Muscle of back (tissue), 11 donors: ENCODE data around the gene COL4A5. TPM values are rescaled to one million over a fixed set of nuclear protein-coding genes. Genes with fewer than 3 reads are reported as not detected.
A peak's percentile ranks its signal among the peaks of the same experiment; 100 is the strongest.

ENCODE experiments used
- DNase-seq, 3 donors: peaks; one replicate each; pipeline versions ENCODE4 v3.0.0 to v3.0.0-alpha.2; 2013
- polyA plus RNA-seq, 10 donors: library from polyadenylated mRNA; unstranded; fragments of 120-200 nt; gene quantifications; one replicate each; pipeline ENCODE4 v1.2.1, GENCODE V29; 2013; ENCODE audit not compliant: insufficient read length in 10 of 10

The COL4A5 gene
- polyA plus RNA-seq, 10 donors: 15.2 to 39.7 (median 21.1) TPM

DNA sequence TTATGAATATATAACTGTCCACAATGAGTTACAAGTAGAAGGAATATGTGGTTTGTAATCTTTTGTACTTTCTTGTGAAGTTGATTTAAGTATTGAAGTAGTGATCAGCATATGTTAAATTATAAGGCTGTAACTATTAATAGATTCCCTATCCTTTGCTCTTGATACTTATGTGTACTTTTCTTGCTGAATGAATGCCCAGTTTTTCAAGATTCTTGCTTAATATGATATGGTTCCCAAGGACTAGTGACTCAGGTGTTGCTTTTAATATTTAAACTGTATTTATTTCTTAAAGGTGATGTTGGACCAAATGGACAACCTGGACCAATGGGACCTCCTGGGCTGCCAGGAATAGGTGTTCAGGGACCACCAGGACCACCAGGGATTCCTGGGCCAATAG is 175.0 kb downstream of the COL4A5 start:
- DNase-seq: no peak

DNA sequence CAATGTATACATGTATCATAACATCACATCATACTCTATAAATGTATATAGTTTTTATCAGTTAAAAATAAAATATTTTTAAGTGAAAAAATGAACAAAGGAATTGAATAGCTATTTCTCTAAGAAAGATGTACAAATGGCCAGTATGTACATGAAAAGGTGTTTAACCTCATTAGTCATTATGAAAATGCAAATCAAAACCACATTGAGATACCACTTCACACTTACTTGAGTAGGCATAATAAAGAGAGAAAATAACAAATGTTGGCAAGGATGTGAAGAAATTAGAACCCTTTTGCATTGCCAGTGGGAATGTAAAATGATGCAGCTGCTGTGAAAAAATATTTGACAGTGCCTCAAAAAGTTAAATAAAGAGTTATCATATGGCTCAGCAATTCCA is 201.2 kb downstream of the COL4A5 start:
- DNase-seq: no peak

DNA sequence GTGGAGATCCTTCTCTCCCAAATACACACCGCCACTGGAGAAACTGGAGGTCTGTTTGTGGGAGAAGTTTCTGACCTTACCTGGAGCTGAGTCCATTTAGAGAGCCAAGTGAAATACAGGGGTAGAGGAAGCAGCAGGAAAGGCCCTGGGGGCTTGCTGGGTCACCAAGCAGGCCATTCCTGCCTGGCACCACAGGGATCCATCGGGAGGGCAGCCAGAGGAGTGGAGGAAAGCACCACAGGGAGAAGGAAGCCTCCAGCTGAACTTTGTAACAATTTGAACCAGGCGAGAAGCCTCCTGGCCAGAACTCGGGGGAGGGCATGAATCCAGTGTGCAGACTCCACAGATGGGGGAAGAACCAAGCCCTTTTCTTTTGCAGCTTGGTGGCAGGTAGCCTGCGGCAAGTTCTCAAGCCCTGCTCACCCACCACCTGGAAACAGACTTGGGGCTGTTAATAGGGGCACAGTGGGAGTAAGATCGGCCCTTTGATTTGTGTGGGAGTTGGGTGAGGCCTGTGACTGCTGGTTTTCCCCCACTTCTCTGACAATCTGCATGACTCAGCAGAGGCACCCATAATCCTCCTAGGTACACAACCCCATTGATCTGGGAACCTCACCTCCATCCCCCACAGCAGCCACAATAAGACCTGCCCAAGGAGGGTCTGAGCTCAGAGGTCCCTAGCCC is 202.1 kb downstream of the COL4A5 start:
- no peak for DNase-seq

DNA sequence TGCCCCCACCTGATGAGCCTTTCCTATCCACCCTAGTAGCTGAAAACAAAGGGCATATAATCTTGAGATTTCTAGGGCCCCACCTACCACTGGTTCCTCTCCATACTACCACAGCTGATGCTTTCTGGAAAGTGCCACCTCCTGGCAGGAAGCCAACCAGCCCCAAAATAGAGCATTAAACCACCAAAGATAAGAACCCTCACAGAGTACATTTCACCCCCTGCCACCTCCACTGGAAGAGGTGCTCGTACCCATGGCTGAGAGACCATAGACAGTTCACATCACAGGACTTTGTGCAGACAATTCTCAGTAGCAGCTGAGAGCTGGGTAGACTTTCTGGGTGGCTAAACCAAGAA is 202.6 kb downstream of the COL4A5 start:
- no peak for DNase-seq

DNA sequence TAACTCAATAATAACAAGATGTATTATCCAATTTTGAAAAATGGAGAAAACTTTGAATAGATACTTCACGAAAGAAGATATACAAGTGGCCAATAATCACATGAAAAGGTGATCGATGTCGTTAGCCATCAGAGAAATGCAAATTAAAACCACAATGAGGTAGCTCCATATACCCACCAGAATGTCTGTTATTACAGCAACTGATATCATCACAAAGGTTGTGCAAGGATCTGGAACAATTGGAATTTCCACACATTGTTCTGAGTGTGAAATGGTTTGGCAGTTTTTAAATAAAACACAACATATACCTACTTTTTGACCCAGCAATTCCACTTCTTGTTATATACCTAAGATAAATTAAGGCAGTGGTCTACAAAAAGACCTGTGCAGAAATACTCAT is 225.1 kb downstream of the COL4A5 start:
- DNase-seq: no peak

DNA sequence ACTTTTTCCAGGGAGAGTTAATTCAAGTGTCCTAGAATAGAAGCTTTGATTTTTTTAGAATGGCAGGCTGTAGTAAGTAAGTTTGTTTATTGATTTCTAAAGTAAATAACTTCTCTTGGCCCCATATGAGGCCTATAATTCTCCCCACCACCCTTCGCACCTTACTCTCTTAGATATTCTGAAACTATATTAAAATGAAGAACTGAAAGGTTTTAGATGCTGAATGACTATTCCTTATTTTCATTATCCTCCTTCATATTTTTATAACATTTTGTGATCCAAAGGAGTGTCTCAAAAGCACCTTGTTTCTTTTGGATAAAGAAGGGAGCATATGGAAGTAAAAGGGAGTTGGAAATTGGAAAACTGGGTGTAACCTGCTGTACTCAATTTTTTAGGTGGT is 226.5 kb downstream of the COL4A5 start:
- DNase-seq: no peak

DNA sequence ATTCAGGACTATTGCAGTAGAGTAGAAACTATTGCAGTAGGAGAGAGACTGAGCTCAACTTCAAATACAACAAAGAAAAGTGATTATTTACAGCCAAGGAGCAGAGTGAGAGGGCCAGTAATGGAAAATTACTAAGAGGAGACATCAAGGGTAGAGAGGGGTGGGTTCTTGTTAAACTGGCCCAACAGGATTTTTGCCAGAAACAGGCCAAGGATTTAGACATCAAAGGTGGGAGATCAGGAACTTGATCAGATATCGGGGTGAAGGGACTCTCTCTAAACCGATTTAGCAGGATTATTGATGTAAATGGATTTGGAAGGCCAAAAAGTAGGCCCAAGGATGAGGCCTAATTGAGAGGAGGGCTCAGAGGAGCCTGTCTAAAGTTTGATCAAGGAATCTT is 231.9 kb downstream of the COL4A5 start:
- no peak for DNase-seq

DNA sequence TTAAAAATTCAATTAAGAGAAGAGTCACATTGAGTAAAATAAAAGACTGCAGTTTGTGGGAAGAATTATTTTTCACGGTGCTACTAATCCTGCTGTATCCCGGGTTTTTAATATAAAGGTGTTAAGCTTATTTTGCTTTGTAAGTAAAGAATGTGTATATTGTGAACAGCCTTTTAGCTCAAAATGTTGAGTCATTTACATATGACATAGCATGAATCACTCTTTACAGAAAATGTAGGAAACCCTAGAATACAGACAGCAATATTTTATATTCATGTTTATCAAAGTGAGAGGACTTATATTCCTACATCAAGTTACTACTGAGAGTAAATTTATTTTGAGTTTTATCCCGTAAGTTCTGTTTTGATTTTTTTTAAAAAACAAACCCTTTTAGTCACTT is 257.1 kb downstream of the COL4A5 start:
- DNase-seq: no peak

DNA sequence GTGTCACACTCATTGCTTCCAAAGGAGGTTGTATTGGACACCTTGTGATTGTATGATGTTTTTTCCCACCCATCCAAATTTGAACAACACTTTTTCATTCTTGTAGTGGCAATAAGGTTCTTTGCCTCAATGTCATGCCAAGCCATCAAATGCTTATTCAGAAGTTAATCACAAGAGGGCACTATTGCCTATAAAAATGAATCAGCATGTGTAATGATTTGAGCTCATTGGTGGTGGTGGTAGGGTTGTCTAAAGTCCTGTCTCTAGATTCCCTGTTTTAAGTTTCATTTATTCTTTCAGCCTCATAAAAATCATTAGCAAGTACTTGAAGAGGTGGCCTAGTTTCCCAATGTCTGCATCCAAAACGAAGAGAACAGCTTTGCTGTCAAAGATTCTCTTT is 259.7 kb downstream of the COL4A5 start:
- DNase-seq: peak; percentile 2 to 20 (median 6)

DNA sequence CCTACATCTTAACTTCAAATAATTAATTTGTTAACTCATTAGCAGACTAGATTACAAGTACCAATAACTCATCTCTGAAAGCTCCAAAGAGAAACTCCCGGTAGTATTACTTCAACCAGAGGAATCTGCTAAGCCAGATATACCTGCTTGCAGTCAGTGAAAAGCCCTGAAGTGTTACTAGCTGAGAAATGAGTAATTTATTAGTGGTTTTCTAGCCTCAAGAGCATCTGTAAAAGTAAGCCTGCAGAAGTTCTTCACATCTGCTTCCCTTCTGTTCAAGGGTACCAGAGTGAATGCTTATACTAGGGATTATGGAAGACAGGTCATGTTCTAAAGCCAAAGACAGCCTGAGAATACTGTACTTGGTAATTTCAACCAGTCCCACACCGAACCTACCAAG is 262.0 kb downstream of the COL4A5 start:
- DNase-seq: no peak

DNA sequence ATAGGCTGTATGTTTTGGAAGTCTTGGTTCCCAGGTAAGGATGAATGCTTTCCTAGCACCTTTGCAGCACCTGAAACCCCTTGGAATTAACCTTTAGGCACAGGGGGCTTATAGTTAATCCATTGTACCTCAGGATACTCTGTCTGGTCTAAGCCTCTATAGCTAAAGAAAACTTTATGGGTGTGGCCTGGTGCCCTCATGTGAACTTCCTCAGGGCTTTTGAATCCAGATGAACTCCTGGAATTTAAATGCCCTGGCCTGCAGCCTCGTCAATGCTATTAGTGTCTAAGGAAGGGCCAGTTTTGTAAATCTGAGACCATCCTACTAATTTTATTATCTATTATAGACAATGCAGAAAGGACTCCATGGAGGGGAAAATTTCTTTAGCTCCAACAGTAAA is 262.9 kb downstream of the COL4A5 start:
- no peak for DNase-seq

DNA sequence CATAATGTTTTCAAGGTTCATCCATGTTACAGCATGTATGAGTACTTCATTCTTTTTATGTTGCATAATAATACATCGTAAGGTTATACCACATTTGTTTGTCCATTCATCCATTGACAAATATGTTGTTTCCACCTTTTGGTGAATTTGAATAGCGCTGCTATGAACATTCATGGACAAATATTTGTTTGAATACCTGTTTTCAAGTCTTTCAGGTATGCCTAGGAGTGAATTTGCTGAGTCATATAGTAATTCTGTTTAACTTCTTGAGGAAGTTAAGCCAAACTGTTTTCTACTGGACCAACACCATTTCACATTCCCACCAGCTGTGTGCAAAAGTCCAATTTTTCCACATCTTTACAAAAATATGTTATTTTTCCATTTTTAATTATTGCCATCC is 265.2 kb downstream of the COL4A5 start:
- no peak for DNase-seq

DNA sequence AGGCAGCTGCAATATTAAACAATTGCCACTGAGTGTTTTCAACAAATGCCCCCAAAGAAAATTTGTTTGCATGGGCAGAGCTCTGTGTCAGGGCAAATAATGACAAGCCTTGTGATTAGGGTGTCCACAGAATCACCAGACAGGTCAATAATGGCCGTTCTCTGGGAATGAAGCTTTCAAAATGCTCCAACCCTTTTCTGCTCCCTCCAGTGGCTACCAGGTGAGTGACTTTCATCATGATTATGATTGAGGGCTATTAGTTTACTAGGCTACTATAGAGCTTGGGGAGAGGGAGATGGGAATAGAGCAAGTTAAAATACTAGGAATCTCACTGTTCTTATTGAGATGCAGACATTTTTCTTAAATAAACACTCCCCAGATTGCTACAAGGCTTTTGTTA is 273.2 kb downstream of the COL4A5 start:
- no peak for DNase-seq

DNA sequence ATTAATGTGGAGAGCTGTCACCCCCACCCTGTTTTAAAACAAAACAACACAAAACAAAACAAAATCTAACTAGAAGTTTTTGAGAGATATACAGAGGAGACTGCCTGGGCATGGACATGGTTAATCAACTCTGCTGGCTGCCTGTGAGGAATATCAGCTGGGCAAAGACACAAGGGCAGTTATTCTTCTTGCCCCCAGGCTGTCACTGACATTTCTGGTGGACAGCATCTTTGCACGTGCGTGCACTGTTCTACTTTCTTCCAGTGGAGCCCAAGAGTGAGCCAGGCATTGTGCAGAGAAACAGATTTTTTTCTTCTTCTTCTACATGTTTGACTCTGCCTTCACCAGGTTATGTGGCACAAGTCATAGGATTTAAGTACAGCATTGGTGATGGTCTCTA is 282.9 kb downstream of the COL4A5 start:
- no peak for DNase-seq

DNA sequence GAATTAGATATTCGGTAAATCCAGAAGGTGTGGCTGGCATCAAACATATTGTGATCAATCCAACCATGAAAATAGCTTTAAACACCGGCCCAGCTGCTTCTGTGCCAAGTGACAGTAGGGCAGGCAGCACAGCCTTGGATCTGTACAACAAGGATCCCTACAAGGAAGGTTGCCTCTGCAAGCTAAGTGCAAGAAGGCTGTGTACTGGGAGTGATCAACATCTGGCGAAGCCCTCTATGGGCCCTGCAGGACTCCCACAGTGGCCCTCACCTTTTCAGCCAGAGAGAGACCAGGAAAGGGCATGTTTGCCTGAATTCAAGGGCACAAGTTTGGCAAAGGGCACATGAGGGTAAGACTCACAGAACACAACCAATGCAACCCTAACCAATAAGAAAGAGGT is 287.1 kb downstream of the COL4A5 start:
- no peak for DNase-seq

DNA sequence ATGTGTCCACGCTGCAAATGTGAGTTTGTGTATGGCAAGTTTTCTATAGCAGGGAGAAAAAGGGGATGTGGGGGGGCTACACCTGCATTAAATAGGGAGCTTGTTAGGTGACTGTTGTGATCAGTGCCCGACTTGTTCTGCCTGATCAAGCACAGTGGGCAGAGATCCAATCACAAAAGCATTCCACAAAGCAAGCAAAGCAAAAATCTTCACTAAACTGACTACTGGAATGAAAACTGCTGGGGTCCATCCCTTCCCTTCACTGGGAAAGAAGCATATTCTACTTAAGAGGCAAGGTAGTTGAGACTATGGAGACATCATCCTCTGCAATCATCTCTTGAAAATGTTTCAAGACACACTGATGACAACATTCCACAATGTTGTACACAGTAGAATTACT is 291.5 kb downstream of the COL4A5 start:
- no peak for DNase-seq

DNA sequence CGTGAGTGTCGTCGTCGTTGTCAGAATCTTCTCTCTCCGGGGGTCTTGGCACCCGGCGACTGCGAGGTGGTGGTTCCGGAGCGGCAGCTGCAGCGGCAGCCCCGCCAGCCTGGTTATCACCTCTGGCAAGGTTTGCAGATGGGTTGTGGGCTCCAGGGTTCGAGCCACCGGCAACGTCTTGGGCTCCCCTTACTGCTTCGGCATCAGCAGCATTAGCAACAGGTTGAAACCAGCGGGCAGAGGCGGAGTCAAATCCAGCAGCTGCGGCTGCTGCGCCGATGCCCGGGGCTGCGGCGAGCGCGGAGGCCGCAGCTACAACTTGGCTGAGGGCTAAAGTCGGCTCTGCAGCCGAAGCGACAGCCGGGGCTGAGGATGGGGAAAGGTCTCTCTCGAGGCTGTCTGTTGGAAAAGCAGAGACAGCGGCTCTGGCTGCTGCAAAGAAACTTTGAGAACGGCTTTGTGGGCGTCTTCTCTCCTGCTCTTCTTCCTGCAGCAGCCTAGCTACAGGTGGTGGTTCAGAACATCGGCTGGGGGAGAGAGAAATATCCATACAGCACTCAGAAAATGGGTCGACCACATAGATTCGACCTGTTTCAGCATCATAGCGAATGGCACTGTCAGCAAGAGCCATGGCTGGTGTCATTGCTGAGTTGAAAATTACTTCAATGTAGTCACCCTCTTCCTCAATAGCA is 293.1 kb downstream of the COL4A5 start:
- peak in 1 of 3 donors; percentile 11 for DNase-seq

DNA sequence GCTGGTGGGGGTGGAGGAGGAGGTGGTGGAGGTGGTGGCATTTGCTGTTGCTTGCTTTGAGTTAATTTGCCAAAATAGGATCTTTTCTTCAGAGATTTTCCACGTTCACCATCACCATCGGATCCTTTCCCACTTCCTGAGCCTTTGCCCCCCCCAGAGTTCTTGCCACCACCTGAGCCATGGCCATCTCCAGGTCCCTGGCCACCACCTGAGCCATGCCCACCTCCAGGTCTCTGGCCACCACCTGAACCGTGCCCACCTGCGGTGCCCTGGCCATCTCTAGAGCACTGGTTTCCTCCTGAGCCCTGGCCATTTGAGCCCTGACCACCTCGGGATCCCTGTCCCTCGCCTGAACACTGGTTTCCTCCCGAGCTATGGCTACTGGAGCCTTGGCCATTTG is 294.8 kb downstream of the COL4A5 start:
- DNase-seq: no peak

DNA sequence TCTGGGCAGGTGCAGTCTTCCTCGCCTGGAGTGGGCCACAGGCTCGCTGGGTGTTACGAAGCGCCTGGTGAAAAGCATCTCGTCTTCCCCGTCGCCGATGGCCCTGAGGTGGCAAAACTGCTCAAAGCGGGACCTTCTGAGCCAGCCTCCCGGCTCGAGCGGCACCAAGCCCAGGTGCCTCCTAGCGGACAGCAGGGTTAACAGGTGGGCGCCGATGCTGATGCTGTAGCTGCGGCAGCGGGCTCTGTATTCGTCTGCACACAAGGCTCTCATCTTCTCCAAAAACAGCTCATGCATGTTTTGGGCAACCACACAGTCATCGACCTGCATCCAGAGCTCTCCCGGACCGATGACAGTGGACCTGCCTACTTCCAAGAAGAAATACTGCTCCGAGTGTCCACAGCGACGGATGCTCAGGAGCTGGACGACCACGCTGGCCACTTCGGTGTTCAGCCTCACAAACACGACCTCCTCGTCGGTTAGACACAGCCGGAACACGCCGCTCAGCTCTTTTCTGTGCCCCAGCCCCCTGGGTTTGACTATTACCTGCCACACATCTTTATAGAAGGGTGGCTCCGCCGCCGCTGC is 295.5 kb downstream of the COL4A5 start:
- DNase-seq: peak in 1 of 3 donors; percentile 14

DNA sequence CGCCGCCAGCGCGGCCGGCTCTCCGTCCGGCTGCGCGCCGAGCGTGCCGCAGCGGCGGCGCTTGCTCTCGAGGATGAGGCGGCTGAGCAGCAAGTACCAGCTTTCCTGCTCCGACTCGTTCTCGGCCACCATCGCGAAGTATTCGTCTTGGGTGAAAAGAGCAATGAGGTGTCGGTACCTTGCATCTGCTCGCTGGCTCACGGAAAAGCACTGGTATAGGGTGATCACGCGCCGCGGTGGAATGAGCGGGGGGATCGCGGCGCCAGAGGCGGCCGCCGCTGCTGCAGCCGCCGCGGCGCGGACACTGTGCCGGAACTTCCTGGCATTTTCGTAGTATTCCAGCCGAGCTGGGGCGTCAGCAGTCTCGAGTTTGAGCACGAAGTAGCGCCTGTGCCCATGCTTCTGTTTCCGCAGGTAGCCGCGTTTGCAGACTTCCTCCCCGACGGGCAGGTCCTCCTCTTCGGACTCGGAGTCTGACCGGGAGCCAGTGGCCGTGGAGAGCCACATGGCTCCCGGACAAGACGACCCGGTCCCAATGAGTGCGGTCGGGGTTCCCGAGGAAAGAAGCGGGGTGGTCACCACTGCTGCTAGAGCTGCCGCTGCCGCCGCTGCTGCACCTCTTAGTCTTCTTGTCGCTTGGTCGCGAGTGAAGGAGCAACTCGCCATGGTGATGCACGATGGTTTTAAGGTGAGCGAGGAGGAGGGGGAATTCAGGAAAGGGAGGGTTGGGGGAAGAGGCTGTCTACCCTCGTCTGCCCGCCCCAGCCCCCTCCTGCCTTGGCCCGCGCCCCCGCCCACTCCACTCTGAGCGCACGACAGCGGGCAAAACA is 296.3 kb downstream of the COL4A5 start:
- DNase-seq: peak in 1 of 3 donors; percentile 45

DNA sequence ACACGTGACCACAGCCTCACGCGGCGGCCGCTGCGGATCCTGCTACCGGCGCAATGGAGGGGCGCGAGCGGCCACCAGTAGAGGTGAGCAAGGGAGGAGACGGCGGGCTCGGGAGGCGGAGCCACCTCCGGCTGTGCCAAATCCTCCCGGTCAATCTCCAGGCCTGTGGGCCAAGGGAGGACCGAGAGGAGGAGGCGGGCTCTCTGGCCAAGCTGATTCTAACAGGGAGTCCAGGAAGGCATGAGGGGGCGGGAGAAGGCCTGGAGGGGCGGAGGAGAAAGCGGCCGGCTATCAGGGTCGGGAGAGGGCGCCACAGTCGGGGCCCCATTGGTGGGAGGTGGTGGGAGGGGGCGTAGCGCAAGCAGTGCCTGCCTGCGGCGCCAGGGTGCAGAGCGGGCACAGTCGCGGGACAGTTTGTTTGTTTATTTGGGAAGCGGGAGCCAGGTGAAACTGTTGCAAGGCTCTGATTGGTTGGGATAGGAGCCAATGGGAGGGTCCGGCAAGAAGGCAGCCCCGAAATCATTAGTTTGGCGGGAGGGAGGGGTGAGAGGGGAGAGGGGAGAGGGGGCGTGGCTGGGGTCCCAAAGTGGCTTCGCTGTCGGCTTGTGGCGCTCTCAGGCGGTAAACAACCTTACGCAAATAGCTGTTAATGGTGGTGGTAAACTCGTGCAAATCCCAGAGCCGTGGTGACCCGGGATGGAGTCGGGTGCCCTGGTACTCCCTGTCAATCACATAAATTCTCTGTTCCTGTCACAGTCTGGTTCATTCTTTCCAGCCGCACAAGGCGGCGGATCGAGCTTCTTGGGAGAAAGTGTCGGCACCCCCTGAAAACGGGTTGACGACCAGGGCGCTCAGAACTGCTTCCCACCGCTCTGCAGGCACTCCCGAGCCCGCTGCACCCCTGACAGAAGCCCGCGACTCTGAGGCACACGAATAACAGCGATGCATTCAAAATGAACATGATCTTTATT is 297.2 kb downstream of the COL4A5 start, which contains the start of gene IRS4:
IRS4 (minus strand) TSS at position 55 of the 971 bp plus-strand sequence.
- peak in 1 of 3 donors; percentile 48 for DNase-seq
